Liver (tissue), 2 donors: ENCODE results near the gene GHRHR.

Experiments
- HNF4G ChIP-seq: IDR thresholded peaks from 2 replicates; pipeline ENCODE4 v1.6.1; 2016; ENCODE audit warnings: antibody characterized with exemption
- RXRA ChIP-seq, 2 donors: IDR thresholded peaks; 2 replicates each; pipeline ENCODE4 v1.6.1; 2017 to 2018; ENCODE audit warnings: antibody characterized with exemption in 2 of 2, mild to moderate bottlenecking in 1 of 2
- SP1 ChIP-seq: IDR thresholded peaks from 2 replicates; pipeline ENCODE4 v1.6.1; 2018; ENCODE audit warnings: antibody characterized with exemption, mild to moderate bottlenecking
- donor health status: healthy.

- TF ChIP-seq RXRA (IDR thresholded peaks at IDR 0.05) (no peak), HNF4G (no peak), SP1 (no peak)
Measured at GRCh38 chr7:30936650-30937245, 27.0 kb upstream of the GHRHR start.
